ENCODE measurements around the gene KCNB1. TPM values are rescaled to one million over a fixed set of nuclear protein-coding genes. Genes with fewer than 3 reads are reported as not detected.

KCNB1 gene
- total RNA-seq, 1 donor from 2014 or later: 2.8 TPM

DNA sequence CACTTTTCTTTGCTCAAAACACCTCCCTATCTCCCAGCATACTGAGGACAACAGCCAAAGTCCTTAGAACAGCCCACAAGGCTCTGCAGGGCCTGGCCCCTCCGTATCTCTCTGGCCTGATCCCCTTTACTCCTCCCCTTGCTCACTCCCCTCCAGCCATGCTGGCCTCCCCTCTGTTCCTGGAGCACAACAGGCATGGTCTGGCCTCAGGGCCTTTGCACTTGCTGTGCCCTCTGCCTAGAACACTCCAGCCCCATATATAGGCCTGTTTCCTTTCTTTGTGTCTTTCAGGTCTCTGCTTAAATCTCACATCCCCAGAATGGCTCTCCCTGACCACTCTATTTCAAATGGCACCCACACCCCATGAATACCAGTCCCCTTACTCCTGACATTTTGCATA is 62.7 kb downstream of the KCNB1 start:
- DNase-seq (ENCODE audit: low read depth, low spot score): no peak
- H3K36me3 Mint-ChIP-seq (ENCODE audit: low read depth): no peaks in the 10 kb centered on the region
- TF ChIP-seq, protein P1, sequence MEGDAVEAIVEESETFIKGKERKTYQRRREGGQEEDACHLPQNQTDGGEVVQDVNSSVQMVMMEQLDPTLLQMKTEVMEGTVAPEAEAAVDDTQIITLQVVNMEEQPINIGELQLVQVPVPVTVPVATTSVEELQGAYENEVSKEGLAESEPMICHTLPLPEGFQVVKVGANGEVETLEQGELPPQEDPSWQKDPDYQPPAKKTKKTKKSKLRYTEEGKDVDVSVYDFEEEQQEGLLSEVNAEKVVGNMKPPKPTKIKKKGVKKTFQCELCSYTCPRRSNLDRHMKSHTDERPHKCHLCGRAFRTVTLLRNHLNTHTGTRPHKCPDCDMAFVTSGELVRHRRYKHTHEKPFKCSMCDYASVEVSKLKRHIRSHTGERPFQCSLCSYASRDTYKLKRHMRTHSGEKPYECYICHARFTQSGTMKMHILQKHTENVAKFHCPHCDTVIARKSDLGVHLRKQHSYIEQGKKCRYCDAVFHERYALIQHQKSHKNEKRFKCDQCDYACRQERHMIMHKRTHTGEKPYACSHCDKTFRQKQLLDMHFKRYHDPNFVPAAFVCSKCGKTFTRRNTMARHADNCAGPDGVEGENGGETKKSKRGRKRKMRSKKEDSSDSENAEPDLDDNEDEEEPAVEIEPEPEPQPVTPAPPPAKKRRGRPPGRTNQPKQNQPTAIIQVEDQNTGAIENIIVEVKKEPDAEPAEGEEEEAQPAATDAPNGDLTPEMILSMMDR (conservative IDR thresholded peaks at IDR 0.05): no peak
- no peaks in the 10 kb centered on the region for H3K9me3 Mint-ChIP-seq
- H3K27ac Mint-ChIP-seq (ENCODE audit: unreplicated experiment): no peak overlapping the region
- peaks cover 3% of the 10 kb centered on the region for H3K27me3 Mint-ChIP-seq (ENCODE audit: low read depth)
- peaks cover 4% of the 10 kb centered on the region for H3K4me1 Mint-ChIP-seq
- H3K4me3 Mint-ChIP-seq: no peak overlapping the region

- TF ChIP-seq, protein P1 (conservative IDR thresholded peaks at IDR 0.05): no peak
- no peaks in the 10 kb centered on the region for H3K36me3 Mint-ChIP-seq (ENCODE audit: low read depth)
- H3K27ac Mint-ChIP-seq (ENCODE audit: unreplicated experiment): no peak overlapping the region
- H3K9me3 Mint-ChIP-seq: no peaks in the 10 kb centered on the region
- no peak for DNase-seq (ENCODE audit: low read depth, low spot score)
- H3K27me3 Mint-ChIP-seq (ENCODE audit: low read depth): peaks cover 3% of the 10 kb centered on the region
- no peaks in the 10 kb centered on the region for H3K4me1 Mint-ChIP-seq
- H3K4me3 Mint-ChIP-seq: no peak overlapping the region
Measured at GRCh38 chr20:49418809-49419208, 63.7 kb downstream of the KCNB1 start.

DNA sequence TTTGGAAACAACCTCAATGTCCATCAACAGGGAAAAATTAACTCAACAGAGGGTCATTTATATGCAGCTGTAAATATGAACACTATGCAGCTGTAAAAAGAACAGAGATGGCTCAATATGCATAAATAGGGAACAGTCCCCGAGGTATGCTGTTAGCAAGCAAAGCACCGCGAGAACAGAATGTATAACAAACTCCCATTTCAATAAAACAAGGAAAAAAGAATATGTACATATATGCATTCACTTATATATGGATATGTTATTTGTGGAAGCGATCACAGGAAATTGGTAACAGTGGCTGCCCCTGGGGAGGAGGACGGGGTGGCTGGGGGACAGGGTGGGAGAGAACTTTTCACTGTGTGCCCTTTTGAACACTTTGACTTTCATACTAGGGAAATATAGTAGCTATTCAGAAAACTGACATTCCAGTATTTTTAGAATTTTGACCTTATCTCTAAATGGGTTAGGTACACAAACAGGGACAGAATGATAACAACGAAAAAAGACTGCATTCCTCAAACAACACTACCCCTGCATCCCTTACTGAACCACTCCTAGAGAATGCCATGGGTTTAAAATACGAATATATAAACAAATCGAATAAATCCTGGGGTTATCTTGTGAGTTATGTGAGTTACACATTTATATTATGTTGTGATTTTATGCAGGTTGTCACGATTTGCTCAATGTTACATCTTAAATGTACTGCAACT is 64.5 kb downstream of the KCNB1 start:
- Mint-ChIP-seq H3K4me3 (no peak overlapping the region), H3K9me3 (no peaks in the 10 kb centered on the region), H3K4me1 (no peaks in the 10 kb centered on the region), H3K27me3 (ENCODE audit: low read depth) (peaks cover 1% of the 10 kb centered on the region), H3K36me3 (ENCODE audit: low read depth) (no peaks in the 10 kb centered on the region), H3K27ac (ENCODE audit: unreplicated experiment) (no peak overlapping the region)
- TF ChIP-seq, protein P1 (conservative IDR thresholded peaks at IDR 0.05): no peak
- DNase-seq (ENCODE audit: low read depth, low spot score): no peak

DNA sequence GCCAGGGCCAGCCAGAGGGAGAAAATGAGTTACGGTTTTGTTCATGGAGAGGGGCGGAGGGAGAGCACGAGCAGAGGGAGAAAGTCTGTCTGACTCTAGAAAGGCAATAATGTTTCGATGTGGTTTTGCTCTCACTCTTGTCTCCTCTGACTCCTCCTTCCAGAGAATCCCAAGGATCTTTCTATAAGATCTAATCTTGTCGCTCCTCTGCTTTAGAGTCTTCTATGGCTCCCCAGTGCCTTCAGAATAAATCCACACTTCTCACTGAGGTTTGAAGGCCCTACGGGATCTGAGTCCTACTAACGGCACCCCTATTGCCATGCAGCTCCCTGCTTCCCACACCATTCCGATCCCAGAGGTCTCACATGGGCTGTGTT is 66.8 kb downstream of the KCNB1 start:
- TF ChIP-seq, protein P1 (conservative IDR thresholded peaks at IDR 0.05): no peak
- H3K4me1 Mint-ChIP-seq: no peaks in the 10 kb centered on the region
- no peak overlapping the region for H3K4me3 Mint-ChIP-seq
- DNase-seq (ENCODE audit: low read depth, low spot score): no peak
- H3K27me3 Mint-ChIP-seq (ENCODE audit: low read depth): no peaks in the 10 kb centered on the region
- H3K9me3 Mint-ChIP-seq: no peaks in the 10 kb centered on the region
- H3K36me3 Mint-ChIP-seq (ENCODE audit: low read depth): no peaks in the 10 kb centered on the region
- H3K27ac Mint-ChIP-seq (ENCODE audit: unreplicated experiment): no peak overlapping the region

DNA sequence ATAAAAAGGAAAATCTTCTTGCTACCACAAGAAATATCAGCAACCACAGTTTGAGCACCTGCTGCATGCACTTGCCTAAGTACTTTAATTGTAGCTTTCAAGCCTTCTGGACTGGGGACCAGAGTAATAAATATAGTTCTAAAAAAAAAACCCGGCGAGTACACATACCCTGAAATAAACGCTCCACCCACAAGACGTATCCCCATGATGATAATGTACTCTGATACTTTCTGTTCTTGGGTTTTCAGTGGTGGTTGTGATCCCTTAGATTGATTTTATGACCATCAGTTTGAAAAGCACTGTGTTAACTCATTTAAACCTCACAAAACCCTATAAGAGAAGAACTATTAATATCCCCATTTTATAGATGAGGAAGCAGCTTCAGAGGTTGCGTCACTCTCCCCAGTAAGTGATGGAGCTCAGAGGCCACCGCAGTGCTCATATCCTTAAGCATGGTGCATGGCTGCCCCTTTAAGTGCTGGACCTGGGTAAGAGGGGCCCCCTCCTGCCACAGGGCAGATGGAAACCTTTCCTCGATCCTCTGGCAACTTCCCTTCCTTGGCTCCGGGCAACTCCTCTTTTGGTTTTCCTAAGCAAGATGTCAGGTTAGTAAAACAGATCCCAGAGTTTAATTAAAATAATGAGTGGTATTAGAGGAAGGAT is 67.3 kb downstream of the KCNB1 start:
- H3K27ac Mint-ChIP-seq (ENCODE audit: unreplicated experiment): no peak overlapping the region
- TF ChIP-seq, protein P1 (conservative IDR thresholded peaks at IDR 0.05): no peak
- H3K9me3 Mint-ChIP-seq: no peaks in the 10 kb centered on the region
- no peaks in the 10 kb centered on the region for H3K4me1 Mint-ChIP-seq
- H3K27me3 Mint-ChIP-seq (ENCODE audit: low read depth): no peaks in the 10 kb centered on the region
- no peaks in the 10 kb centered on the region for H3K36me3 Mint-ChIP-seq (ENCODE audit: low read depth)
- DNase-seq (ENCODE audit: low read depth, low spot score): no peak
- no peak overlapping the region for H3K4me3 Mint-ChIP-seq

Data from neural crest cell (in vitro differentiated cells).